Parathyroid adenoma (tissue), 2 donors: ENCODE measurements around the gene PMP22.

Experiments used
- H2AFZ ChIP-seq: fragments of 300-600 bp; sonication (generic); one replicate; pipeline ENCODE4 v1.7.0; 2017; ENCODE audit warnings: antibody characterized with exemption, mild to moderate bottlenecking
- H3K27ac ChIP-seq: fragments of 300-600 bp; sonication (generic); one replicate; pipeline ENCODE4 v1.7.0; 2017
- H3K27me3 ChIP-seq: fragments of 300-600 bp; sonication (generic); one replicate; pipeline ENCODE4 v1.7.0; 2017; ENCODE audit warnings: low read length; ENCODE audit not compliant: control insufficient read depth, insufficient read depth
- H3K36me3 ChIP-seq: fragments of 300-600 bp; sonication (generic); one replicate; pipeline ENCODE4 v1.7.0; 2017; ENCODE audit warnings: low read length; ENCODE audit not compliant: control insufficient read depth, insufficient read depth
- H3K4me1 ChIP-seq: fragments of 300-600 bp; sonication (generic); one replicate; pipeline ENCODE4 v1.7.0; 2017; ENCODE audit warnings: control low read depth
- H3K4me2 ChIP-seq: fragments of 300-600 bp; sonication (generic); one replicate; pipeline ENCODE4 v1.7.0; 2017; ENCODE audit warnings: low read length
- H3K4me3 ChIP-seq: fragments of 300-600 bp; sonication (generic); one replicate; pipeline ENCODE4 v1.7.0; 2017; ENCODE audit warnings: low read depth, low read length
- H3K79me2 ChIP-seq: fragments of 300-600 bp; sonication (generic); one replicate; pipeline ENCODE4 v1.7.0; 2017; ENCODE audit warnings: control low read depth
- H3K9ac ChIP-seq: fragments of 300-600 bp; sonication (generic); one replicate; pipeline ENCODE4 v1.7.0; 2017; ENCODE audit warnings: mild to moderate bottlenecking
- H3K9me3 ChIP-seq: fragments of 300-600 bp; sonication (generic); one replicate; pipeline ENCODE4 v1.7.0; 2017; ENCODE audit warnings: low read length; ENCODE audit not compliant: control insufficient read depth
- TF ChIP-seq, protein P1 (sequence below): fragments of 300-600 bp; sonication (generic); IDR thresholded peaks from one replicate; pipeline ENCODE4 v1.7.0; 2017; ENCODE audit warnings: antibody characterized with exemption, mild to moderate bottlenecking
- donor health status: primary hyperparathyroidism.

The PMP22 gene

DNA sequence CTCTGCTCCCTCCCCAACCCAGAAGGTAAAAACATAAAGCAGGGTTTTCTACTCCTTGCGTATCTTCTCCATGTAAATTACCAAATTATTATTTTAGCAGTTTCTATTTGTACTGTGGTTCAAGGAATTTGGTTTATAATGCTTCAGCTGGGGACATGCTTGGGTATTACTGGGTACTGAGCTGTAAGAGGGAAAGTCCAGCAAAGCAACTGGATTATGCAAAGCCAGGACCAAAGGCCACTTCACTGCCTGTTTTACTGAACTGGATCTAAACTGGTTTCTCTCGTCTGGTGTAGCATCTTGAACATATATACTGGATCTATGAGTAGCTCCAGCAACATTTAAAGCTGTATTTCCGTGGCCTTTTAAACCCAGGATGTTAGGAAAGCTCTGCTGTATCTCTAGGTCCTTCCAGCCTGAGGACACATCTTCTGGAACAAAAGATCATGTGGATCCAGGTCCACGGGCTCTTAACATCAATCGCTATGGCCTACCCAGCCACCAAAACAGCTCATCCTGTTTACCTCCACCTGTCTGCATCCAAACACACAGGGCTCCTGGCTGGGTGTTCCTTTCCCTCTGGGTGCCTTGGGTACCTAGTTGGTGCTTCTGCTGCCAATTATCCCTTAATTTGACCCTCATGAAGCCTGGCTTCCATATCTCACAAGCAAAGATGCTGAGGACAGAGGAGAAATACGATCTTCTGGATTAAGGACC, 7.2 kb downstream of the PMP22 start:
- Histone ChIP-seq H3K27ac (no peak overlapping the region), H3K4me3 (no peak overlapping the region), H3K4me2 (peak overlapping the region; percentile 15), H3K9me3 (no peaks in the 10 kb centered on the region), H3K36me3 (no peaks in the 10 kb centered on the region), H3K27me3 (no peaks in the 10 kb centered on the region), H3K4me1 (peaks cover 2% of the 10 kb centered on the region), H3K9ac (no peak overlapping the region), H2AFZ (no peak overlapping the region), H3K79me2 (no peaks in the 10 kb centered on the region)
- TF ChIP-seq, protein P1, sequence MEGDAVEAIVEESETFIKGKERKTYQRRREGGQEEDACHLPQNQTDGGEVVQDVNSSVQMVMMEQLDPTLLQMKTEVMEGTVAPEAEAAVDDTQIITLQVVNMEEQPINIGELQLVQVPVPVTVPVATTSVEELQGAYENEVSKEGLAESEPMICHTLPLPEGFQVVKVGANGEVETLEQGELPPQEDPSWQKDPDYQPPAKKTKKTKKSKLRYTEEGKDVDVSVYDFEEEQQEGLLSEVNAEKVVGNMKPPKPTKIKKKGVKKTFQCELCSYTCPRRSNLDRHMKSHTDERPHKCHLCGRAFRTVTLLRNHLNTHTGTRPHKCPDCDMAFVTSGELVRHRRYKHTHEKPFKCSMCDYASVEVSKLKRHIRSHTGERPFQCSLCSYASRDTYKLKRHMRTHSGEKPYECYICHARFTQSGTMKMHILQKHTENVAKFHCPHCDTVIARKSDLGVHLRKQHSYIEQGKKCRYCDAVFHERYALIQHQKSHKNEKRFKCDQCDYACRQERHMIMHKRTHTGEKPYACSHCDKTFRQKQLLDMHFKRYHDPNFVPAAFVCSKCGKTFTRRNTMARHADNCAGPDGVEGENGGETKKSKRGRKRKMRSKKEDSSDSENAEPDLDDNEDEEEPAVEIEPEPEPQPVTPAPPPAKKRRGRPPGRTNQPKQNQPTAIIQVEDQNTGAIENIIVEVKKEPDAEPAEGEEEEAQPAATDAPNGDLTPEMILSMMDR = no peak

GRCh38 chr17:15257258-15257788, 7.8 kb downstream of the PMP22 start:
- Histone ChIP-seq H3K4me1 (peaks cover 2% of the 10 kb centered on the region), H3K27ac (no peak overlapping the region)

DNA sequence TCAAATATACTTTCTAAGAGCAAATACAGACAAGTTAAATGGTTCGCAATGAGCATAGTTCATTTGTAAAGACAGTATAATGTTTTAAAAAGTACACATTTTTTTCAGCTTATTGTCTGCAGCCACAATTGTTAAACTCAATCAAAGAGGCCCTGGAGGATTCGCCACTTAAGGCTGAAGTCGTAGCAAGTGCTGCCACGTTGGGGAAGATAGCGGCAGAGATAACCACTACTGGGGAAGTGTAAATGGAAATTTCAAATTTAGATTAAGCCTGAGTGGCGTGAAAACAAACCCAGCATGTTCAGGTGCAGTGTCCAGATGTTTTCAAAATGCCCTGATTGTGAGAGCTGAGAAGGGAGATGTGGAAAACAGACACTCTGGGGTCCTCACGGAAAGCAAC, 8.4 kb downstream of the PMP22 start:
- no peak overlapping the region for H3K9ac ChIP-seq
- no peaks in the 10 kb centered on the region for H3K9me3 ChIP-seq
- TF ChIP-seq, protein P1 = no peak
- H3K4me3 ChIP-seq = no peak overlapping the region
- peaks cover 2% of the 10 kb centered on the region for H3K4me1 ChIP-seq
- H3K4me2 ChIP-seq = no peak overlapping the region
- H3K27me3 ChIP-seq = no peaks in the 10 kb centered on the region
- no peaks in the 10 kb centered on the region for H3K36me3 ChIP-seq
- H3K79me2 ChIP-seq = no peaks in the 10 kb centered on the region
- no peak overlapping the region for H2AFZ ChIP-seq
- no peak overlapping the region for H3K27ac ChIP-seq

More at GRCh38 chr17:15257258-15257788, 7.8 kb downstream of the PMP22 start:
- H2AFZ ChIP-seq = peak overlapping the region; percentile 52
- no peak overlapping the region for H3K4me3 ChIP-seq
- H3K36me3 ChIP-seq = no peaks in the 10 kb centered on the region
- H3K27me3 ChIP-seq = no peaks in the 10 kb centered on the region
- no peak overlapping the region for H3K9ac ChIP-seq
- no peaks in the 10 kb centered on the region for H3K79me2 ChIP-seq
- no peaks in the 10 kb centered on the region for H3K9me3 ChIP-seq
- H3K4me2 ChIP-seq = peak overlapping the region; percentile 15
- TF ChIP-seq, protein P1 = peak; percentile 84

GRCh38 chr17:15255713-15256454, 9.2 kb downstream of the PMP22 start:
- no peak overlapping the region for H3K9ac ChIP-seq

More at GRCh38 chr17:15255713-15256454, 9.2 kb downstream of the PMP22 start:
- no peaks in the 10 kb centered on the region for H3K9me3 ChIP-seq
- no peak overlapping the region for H3K27ac ChIP-seq
- H3K4me2 ChIP-seq = no peak overlapping the region
- H3K4me3 ChIP-seq = no peak overlapping the region
- H3K27me3 ChIP-seq = no peaks in the 10 kb centered on the region
- TF ChIP-seq, protein P1 = no peak
- no peaks in the 10 kb centered on the region for H3K79me2 ChIP-seq
- H3K36me3 ChIP-seq = no peaks in the 10 kb centered on the region
- H2AFZ ChIP-seq = no peak overlapping the region
- no peaks in the 10 kb centered on the region for H3K4me1 ChIP-seq
